Suprapubic skin (tissue), 4 donors: ENCODE data around the gene ITPK1.

ENCODE experiments used
- CTCF ChIP-seq, 2 donors: fragments of 200-600 bp in 1 of 2; fragments of 450-650 bp in 1 of 2; sonication (generic) in 1 of 2; IDR thresholded peaks; one replicate each; pipeline ENCODE4 v1.5.1; 2016 to 2019; ENCODE audit warnings: antibody characterized with exemption in 2 of 2, mild to moderate bottlenecking in 1 of 2, moderate library complexity in 1 of 2
- EP300 ChIP-seq: sonication (generic); formaldehyde crosslinking; IDR thresholded peaks from one replicate; pipeline ENCODE4 v1.6.1; 2017; ENCODE audit warnings: antibody characterized with exemption
- POLR2A ChIP-seq, 2 donors: fragments of 450-650 bp; IDR thresholded peaks; one replicate each; pipeline ENCODE4 v1.6.1; 2017; ENCODE audit warnings: antibody characterized with exemption in 2 of 2, mild to moderate bottlenecking in 2 of 2, moderate library complexity in 2 of 2
- POLR2AphosphoS5 ChIP-seq, 3 donors: sonication (generic); formaldehyde crosslinking; IDR thresholded peaks; one replicate each; pipeline ENCODE4 v1.6.1; 2017; ENCODE audit warnings: antibody characterized with exemption in 3 of 3

GRCh38 chr14:93025055-93025454 lies 90.7 kb downstream of the ITPK1 start:
- TF ChIP-seq POLR2AphosphoS5 (IDR thresholded peaks at IDR 0.05) (no peak), EP300 (no peak), CTCF (IDR thresholded peaks at IDR 0.05) (no peak), POLR2A (IDR thresholded peaks at IDR 0.05) (no peak)
